PFSK-1 (cell line): Measurements from ENCODE around the gene NDFIP2.

Source experiments
- FOXP2 ChIP-seq: optimal IDR thresholded peaks from 2 replicates; pipeline ENCODE3; 2011; ENCODE audit warnings: borderline replicate concordance, control low read depth, inconsistent platforms; ENCODE audit not compliant: insufficient read depth; ENCODE audit errors: extremely low read length, extremely low read depth
- POLR2AphosphoS5 ChIP-seq: IDR thresholded peaks from 2 replicates; pipeline ENCODE4 v1.6.1; 2012; ENCODE audit warnings: low read depth, mild to moderate bottlenecking, control low read depth, low read length, moderate library complexity
- SIN3A ChIP-seq: IDR thresholded peaks from 2 replicates; pipeline ENCODE4 v1.6.1; 2012; ENCODE audit warnings: mild to moderate bottlenecking, low read length, moderate library complexity, borderline replicate concordance; ENCODE audit not compliant: insufficient read depth
- TAF1 ChIP-seq: IDR thresholded peaks from 2 replicates; pipeline ENCODE4 v1.6.1; 2012; ENCODE audit warnings: low read length, control low read depth, borderline replicate concordance; ENCODE audit not compliant: insufficient read depth
- TF ChIP-seq, protein P1 (sequence below), 2 experiments: IDR thresholded peaks; 2 replicates each; pipeline versions ENCODE4 v1.6.1 to v1.8.0; 2011 to 2012; ENCODE audit warnings: low read depth in 2 of 2, low read length in 2 of 2, control low read depth in 1 of 2, inconsistent platforms in 1 of 2, mild to moderate bottlenecking in 1 of 2, moderate library complexity in 1 of 2; ENCODE audit not compliant: insufficient read depth in 1 of 2

Gene NDFIP2

DNA sequence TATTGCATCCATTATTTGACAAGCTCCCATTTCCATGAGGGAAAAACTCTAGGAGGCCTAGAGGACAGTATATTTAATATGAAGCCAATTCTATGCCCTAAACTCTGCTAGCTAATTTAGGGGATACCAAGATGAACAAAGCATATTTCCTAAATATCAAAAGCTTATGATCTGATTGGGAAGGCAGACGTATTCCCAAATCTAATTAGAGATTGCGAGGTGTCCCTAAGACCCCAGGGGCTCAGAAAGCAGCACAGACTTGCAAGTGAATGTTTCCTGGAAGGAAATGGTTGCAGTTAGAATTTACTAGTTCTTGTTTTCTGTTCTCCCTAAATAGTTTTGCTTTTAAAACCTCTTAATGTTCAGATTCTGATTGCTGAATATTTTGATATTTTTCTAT is 30.7 kb downstream of the NDFIP2 start:
- no peak for TF ChIP-seq SIN3A
- no peak for TF ChIP-seq TAF1
- TF ChIP-seq, protein P1, sequence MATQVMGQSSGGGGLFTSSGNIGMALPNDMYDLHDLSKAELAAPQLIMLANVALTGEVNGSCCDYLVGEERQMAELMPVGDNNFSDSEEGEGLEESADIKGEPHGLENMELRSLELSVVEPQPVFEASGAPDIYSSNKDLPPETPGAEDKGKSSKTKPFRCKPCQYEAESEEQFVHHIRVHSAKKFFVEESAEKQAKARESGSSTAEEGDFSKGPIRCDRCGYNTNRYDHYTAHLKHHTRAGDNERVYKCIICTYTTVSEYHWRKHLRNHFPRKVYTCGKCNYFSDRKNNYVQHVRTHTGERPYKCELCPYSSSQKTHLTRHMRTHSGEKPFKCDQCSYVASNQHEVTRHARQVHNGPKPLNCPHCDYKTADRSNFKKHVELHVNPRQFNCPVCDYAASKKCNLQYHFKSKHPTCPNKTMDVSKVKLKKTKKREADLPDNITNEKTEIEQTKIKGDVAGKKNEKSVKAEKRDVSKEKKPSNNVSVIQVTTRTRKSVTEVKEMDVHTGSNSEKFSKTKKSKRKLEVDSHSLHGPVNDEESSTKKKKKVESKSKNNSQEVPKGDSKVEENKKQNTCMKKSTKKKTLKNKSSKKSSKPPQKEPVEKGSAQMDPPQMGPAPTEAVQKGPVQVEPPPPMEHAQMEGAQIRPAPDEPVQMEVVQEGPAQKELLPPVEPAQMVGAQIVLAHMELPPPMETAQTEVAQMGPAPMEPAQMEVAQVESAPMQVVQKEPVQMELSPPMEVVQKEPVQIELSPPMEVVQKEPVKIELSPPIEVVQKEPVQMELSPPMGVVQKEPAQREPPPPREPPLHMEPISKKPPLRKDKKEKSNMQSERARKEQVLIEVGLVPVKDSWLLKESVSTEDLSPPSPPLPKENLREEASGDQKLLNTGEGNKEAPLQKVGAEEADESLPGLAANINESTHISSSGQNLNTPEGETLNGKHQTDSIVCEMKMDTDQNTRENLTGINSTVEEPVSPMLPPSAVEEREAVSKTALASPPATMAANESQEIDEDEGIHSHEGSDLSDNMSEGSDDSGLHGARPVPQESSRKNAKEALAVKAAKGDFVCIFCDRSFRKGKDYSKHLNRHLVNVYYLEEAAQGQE (IDR thresholded peaks at IDR 0.05; ENCODE audit: insufficient read depth in 1 of 2, low read depth in 2 of 2, low read length in 2 of 2): no peak
- TF ChIP-seq FOXP2: no peak
- TF ChIP-seq POLR2AphosphoS5: no peak

DNA sequence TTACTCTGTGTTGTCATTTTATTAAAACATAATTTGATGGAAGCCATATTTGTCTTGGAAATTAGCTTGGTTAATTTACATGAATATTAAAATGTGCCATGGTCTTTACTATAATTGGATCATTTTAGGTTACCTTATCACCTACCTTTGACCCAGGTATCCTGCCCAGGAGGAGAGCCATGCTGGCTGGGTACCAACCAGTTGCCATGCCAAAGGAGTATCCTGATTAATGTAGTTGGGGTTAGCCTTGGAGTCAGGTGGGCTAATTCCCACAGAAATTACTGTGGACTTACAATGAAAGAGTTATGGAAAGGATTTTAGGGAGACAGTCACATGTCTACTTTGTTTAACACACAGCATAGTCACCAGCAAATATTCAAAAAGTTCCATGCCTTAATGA is 32.0 kb downstream of the NDFIP2 start:
- TF ChIP-seq SIN3A (no peak), TAF1 (no peak), FOXP2 (no peak), POLR2AphosphoS5 (no peak)
- TF ChIP-seq, protein P1 (IDR thresholded peaks at IDR 0.05; ENCODE audit: insufficient read depth in 1 of 2, low read depth in 2 of 2, low read length in 2 of 2): no peak

- no peak for TF ChIP-seq POLR2AphosphoS5
- no peak for TF ChIP-seq SIN3A
Observed at GRCh38 chr13:79516595-79516994, 35.6 kb downstream of the NDFIP2 start.

- TF ChIP-seq TAF1 (no peak), SIN3A (no peak), FOXP2 (no peak), POLR2AphosphoS5 (no peak)
- TF ChIP-seq, protein P1 (IDR thresholded peaks at IDR 0.05; ENCODE audit: insufficient read depth in 1 of 2, low read depth in 2 of 2, low read length in 2 of 2): no peak
Observed at GRCh38 chr13:79519255-79519654, 38.3 kb downstream of the NDFIP2 start.

GRCh38 chr13:79522583-79522982 is 41.6 kb downstream of the NDFIP2 start:
- TF ChIP-seq FOXP2: no peak
- no peak for TF ChIP-seq POLR2AphosphoS5
- TF ChIP-seq SIN3A: no peak
- TF ChIP-seq, protein P1 (IDR thresholded peaks at IDR 0.05; ENCODE audit: insufficient read depth in 1 of 2, low read depth in 2 of 2, low read length in 2 of 2): no peak
- no peak for TF ChIP-seq TAF1
